Cerebellar cortex (tissue), 1 donor: ENCODE data around the gene C10orf143.

Source experiments
- DNase-seq: peaks from one replicate; pipeline ENCODE4 v3.0.0-alpha.2; 2015; ENCODE audit warnings: low spot score

C10orf143 gene

GRCh38 chr10:130014263-130015074 is 96.2 kb downstream of the C10orf143 start:
- no peak for DNase-seq
